PC-3 (cell line): ENCODE results near the gene PCED1B. TPM values are rescaled to one million over a fixed set of nuclear protein-coding genes. Genes with fewer than 3 reads are reported as not detected.
A peak's percentile ranks its signal among the peaks of the same experiment; 100 is the strongest.

Experiments
- ATAC-seq: fragments of 200-7000 bp; cut with Tn5 transposase; 2 replicates; pipeline ENCODE4 v1.9.1; 2020; ENCODE audit warnings: mild to moderate bottlenecking, moderate library complexity
- BruUV-seq: library from RNA; stranded (reverse); fragments of 400-500 nt; replicated peaks from 2 replicates; lab custom pipeline; 2021; lab: Mats Ljungman, UMichigan
- CTCF ChIA-PET: fragments of 300-600 bp; sonication (Branson Sonifier 250); formaldehyde crosslinking; loops from one replicate; lab custom pipeline; 2022; ENCODE audit warnings: antibody characterized with exemption; lab: Charles Lee
- POLR2A ChIA-PET: fragments of 300-600 bp; sonication (Branson Sonifier 250); formaldehyde crosslinking; loops from one replicate; lab custom pipeline; 2022; ENCODE audit warnings: antibody characterized with exemption; ENCODE audit not compliant: unreplicated experiment; lab: Charles Lee
- DNase-seq: peaks from one replicate; pipeline ENCODE4 v3.0.0-alpha.2; 2015
- H2AFZ ChIP-seq: fragments of 300-600 bp; sonication (generic); 2 replicates; pipeline ENCODE4 v1.6.0; 2016; ENCODE audit warnings: antibody characterized with exemption, low read length
- H3F3A ChIP-seq: fragments of 300-600 bp; sonication (generic); one replicate; pipeline ENCODE4 v1.6.0; 2017; ENCODE audit warnings: antibody characterized with exemption, low read length, control low read depth, mild to moderate bottlenecking; ENCODE audit not compliant: unreplicated experiment
- H3K27ac ChIP-seq: fragments of 300-600 bp; sonication (generic); 2 replicates; pipeline ENCODE4 v1.5.1; 2016; ENCODE audit warnings: mild to moderate bottlenecking, low read length
- H3K27me3 ChIP-seq: fragments of 300-600 bp; sonication (generic); 2 replicates; pipeline ENCODE4 v1.6.1; 2016; ENCODE audit warnings: low read length, mixed read lengths
- H3K36me3 ChIP-seq: fragments of 300-600 bp; sonication (generic); 2 replicates; pipeline ENCODE4 v1.6.1; 2016; ENCODE audit warnings: low read depth, mixed run types, low read length, mixed read lengths
- H3K4me1 ChIP-seq: fragments of 300-600 bp; sonication (generic); 2 replicates; pipeline ENCODE4 v1.5.1; 2016; ENCODE audit warnings: low read length; ENCODE audit not compliant: insufficient read depth
- H3K4me2 ChIP-seq: fragments of 300-600 bp; sonication (generic); 2 replicates; pipeline ENCODE4 v1.6.0; 2016; ENCODE audit warnings: low read length
- H3K4me3 ChIP-seq: fragments of 300-600 bp; sonication (generic); 2 replicates; pipeline ENCODE4 v1.5.1; 2016; ENCODE audit warnings: mild to moderate bottlenecking, low read length, mixed read lengths
- H3K79me2 ChIP-seq: fragments of 300-600 bp; sonication (generic); 2 replicates; pipeline ENCODE4 v1.6.1; 2017; ENCODE audit warnings: low read length, mixed read lengths
- H3K9ac ChIP-seq: fragments of 300-600 bp; sonication (generic); 2 replicates; pipeline ENCODE4 v1.6.0; 2016; ENCODE audit warnings: mild to moderate bottlenecking, low read length
- H3K9me2 ChIP-seq: fragments of 300-600 bp; sonication (generic); replicated peaks from 2 replicates; pipeline ENCODE4 v1.6.1; 2016; ENCODE audit warnings: mixed run types, low read length, mixed read lengths
- H3K9me3 ChIP-seq: fragments of 300-600 bp; sonication (generic); 2 replicates; pipeline ENCODE4 v1.6.1; 2016; ENCODE audit warnings: low read length, mixed read lengths
- H4K20me1 ChIP-seq: fragments of 300-600 bp; sonication (generic); 2 replicates; pipeline ENCODE4 v1.6.1; 2016; ENCODE audit warnings: low read length, mixed read lengths
- EZH2 ChIP-seq: fragments of 300-600 bp; sonication (generic); IDR thresholded peaks from one replicate; pipeline ENCODE4 v1.6.1; 2017; ENCODE audit warnings: antibody characterized with exemption, mild to moderate bottlenecking, low read length; ENCODE audit not compliant: unreplicated experiment
- EZH2phosphoT487 ChIP-seq: fragments of 300-600 bp; sonication (generic); IDR thresholded peaks from 2 replicates; pipeline ENCODE4 v1.6.1; 2018; ENCODE audit warnings: mild to moderate bottlenecking, antibody characterized with exemption, low read length, borderline replicate concordance
- intact Hi-C: fragments of 100-400 bp; cut with micrococcal nuclease; formaldehyde crosslinking; loops from 2 replicates; pipeline ENCODE4 v1.9.0; 2023
- total RNA-seq: library from RNA; depleted of rRNA; stranded (reverse); fragments of >200 nt; gene quantifications from 2 replicates; pipeline ENCODE4 v1.2.3, GENCODE V29; 2014
- TF ChIP-seq, protein P1 (sequence below): fragments of 300-600 bp; sonication (generic); conservative IDR thresholded peaks from 2 replicates; pipeline ENCODE4 v1.5.1; 2017; ENCODE audit warnings: antibody characterized with exemption, low read depth, mild to moderate bottlenecking, low read length

Gene PCED1B
- total RNA-seq, 1 experiment from 2014 or later, result 1.0 TPM

DNA sequence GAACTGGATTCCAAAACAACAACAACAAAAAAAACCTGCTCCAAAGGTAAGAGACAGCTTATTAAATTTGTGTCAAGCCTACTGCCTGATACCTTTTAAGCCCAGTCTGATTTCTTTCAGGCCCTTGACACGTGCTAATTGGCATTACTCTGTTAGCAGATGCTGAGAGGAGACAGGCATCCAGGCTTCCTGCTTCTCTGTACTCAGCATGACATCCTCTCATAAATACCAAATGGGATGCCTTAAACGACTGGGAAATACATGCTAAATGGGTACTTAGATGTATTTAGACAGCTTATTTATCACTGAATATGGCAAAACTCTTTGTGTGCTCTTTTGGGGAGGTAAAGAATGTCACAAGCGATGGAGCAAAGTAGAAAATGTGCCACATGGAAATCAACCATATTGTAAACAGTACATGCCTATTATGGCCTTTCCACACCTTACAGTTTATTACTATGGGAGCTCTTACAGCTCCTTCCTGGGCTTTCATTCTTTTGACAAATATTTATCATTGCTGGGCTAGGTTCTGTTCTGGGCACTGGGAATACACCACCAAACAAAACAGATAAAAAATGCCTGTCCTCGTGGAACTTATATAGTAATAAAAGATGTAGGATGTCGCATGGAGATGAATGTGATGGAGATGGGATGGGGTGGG is 11.5 kb upstream of the PCED1B start:
- no peak overlapping the region for H2AFZ ChIP-seq
- H3K36me3 ChIP-seq, result no peaks in the 10 kb centered on the region
- no peak overlapping the region for H3K4me2 ChIP-seq
- H3K27ac ChIP-seq, result no peak overlapping the region
- H3K9me2 ChIP-seq, result no peaks in the 10 kb centered on the region
- H4K20me1 ChIP-seq, result no peaks in the 10 kb centered on the region
- intact Hi-C loops, result no loop called here
- peaks cover 14% of the 10 kb centered on the region for H3K4me1 ChIP-seq
- no peaks in the 10 kb centered on the region for H3K79me2 ChIP-seq
- no peaks in the 10 kb centered on the region for H3K27me3 ChIP-seq
- DNase-seq (no peak), ATAC-seq (no peak)
- no TSS peak for BruUV-seq
- ChIA-PET CTCF (no interaction called here), POLR2A (interaction anchor here (0.6 kb wide), 1 partner anchor 166 kb away, joined by 4 read pairs; no protein-coding TSS in a partner anchor)
- no peak overlapping the region for H3K4me3 ChIP-seq
- no peaks in the 10 kb centered on the region for H3K9me3 ChIP-seq
- H3F3A ChIP-seq, result no peaks in the 10 kb centered on the region
- TF ChIP-seq EZH2 (no peak), EZH2phosphoT487 (no peak)
- TF ChIP-seq, protein P1, sequence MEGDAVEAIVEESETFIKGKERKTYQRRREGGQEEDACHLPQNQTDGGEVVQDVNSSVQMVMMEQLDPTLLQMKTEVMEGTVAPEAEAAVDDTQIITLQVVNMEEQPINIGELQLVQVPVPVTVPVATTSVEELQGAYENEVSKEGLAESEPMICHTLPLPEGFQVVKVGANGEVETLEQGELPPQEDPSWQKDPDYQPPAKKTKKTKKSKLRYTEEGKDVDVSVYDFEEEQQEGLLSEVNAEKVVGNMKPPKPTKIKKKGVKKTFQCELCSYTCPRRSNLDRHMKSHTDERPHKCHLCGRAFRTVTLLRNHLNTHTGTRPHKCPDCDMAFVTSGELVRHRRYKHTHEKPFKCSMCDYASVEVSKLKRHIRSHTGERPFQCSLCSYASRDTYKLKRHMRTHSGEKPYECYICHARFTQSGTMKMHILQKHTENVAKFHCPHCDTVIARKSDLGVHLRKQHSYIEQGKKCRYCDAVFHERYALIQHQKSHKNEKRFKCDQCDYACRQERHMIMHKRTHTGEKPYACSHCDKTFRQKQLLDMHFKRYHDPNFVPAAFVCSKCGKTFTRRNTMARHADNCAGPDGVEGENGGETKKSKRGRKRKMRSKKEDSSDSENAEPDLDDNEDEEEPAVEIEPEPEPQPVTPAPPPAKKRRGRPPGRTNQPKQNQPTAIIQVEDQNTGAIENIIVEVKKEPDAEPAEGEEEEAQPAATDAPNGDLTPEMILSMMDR, result no peak
- no peak overlapping the region for H3K9ac ChIP-seq

DNA sequence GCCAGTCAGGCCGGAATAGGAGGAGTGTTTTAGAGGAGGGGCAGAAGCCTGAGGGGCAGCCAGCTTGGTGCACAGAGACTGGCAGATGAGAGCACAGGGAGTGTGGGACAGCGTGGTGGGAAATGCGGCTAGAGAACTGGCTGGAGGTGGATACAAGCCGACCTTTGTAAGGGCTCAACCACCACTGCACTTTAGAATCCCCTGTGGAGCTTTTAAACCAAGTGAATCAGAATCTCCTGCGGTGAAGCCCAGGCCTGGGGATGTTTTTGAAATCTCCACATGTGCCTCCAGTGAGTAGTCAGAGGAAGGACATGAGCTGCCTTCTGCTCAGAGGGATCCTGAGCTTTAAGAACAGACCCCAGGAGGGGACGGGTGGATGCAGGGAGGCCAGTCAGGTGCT is 10.9 kb upstream of the PCED1B start:
- BruUV-seq, result no TSS peak
- no peaks in the 10 kb centered on the region for H3K9me2 ChIP-seq
- no peak for DNase-seq
- H3K4me3 ChIP-seq, result no peak overlapping the region
- H3F3A ChIP-seq, result no peaks in the 10 kb centered on the region
- no peaks in the 10 kb centered on the region for H3K79me2 ChIP-seq
- no peaks in the 10 kb centered on the region for H4K20me1 ChIP-seq
- TF ChIP-seq EZH2, result no peak
- no peak for TF ChIP-seq EZH2phosphoT487
- TF ChIP-seq, protein P1, result no peak
- no peaks in the 10 kb centered on the region for H3K36me3 ChIP-seq
- intact Hi-C loops, result no loop called here
- ChIA-PET POLR2A (interaction anchor here (0.6 kb wide), 1 partner anchor 167 kb away, joined by 4 read pairs; no protein-coding TSS in a partner anchor), CTCF (no interaction called here)
- H3K4me2 ChIP-seq, result no peak overlapping the region
- H3K27ac ChIP-seq, result no peak overlapping the region
- H3K9me3 ChIP-seq, result no peaks in the 10 kb centered on the region
- peaks cover 14% of the 10 kb centered on the region for H3K4me1 ChIP-seq
- no peaks in the 10 kb centered on the region for H3K27me3 ChIP-seq
- H2AFZ ChIP-seq, result no peak overlapping the region
- ATAC-seq, result no peak
- H3K9ac ChIP-seq, result no peak overlapping the region

DNA sequence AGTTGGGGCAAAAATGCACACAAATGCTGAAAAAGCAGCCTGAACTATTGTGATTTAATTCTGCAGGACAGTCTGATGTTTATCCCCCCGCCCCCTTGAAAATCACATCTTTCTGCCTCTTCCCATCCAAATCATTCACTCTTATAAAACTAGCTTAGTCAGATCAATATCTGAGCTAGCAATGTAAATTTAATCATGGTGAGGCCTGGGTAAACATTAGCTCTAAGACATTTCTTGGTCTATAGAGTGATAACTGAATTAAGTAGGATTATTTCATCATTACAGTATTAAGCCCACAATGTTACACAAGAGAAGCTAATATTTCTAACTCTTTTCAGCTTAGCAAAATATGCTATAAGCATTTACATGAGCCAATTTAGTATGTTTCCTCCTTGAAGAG is 9.1 kb upstream of the PCED1B start:
- Histone ChIP-seq H3K9ac (no peak overlapping the region), H2AFZ (no peak overlapping the region), H3K79me2 (no peaks in the 10 kb centered on the region; the same call in 1 of the 2 replicates), H3K4me1 (peaks cover 14% of the 10 kb centered on the region), H4K20me1 (no peaks in the 10 kb centered on the region), H3K4me3 (no peak overlapping the region), H3K27me3 (no peaks in the 10 kb centered on the region), H3K36me3 (no peaks in the 10 kb centered on the region), H3K9me3 (no peaks in the 10 kb centered on the region), H3F3A (no peaks in the 10 kb centered on the region), H3K27ac (no peak overlapping the region), H3K4me2 (0 out of 2 replicates have a peak overlapping the region, but pooled peaks have one; percentile 5), H3K9me2 (no peaks in the 10 kb centered on the region)
- BruUV-seq, result no TSS peak
- peak; percentile 60 for ATAC-seq
- no peak for DNase-seq
- TF ChIP-seq EZH2, result no peak
- TF ChIP-seq, protein P1, result no peak
- TF ChIP-seq EZH2phosphoT487, result no peak
- ChIA-PET CTCF (interaction anchor here (0.6 to 1.1 kb wide), 3 partner anchors 32 to 682 kb away, joined by 4 to 7 read pairs (median 4); no protein-coding TSS in a partner anchor), POLR2A (interaction anchor here (0.6 to 0.7 kb wide), 2 partner anchors 8 to 225 kb away, joined by 3 to 6 read pairs; no protein-coding TSS in a partner anchor)
- intact Hi-C loops, result no loop called here
